Fibroblast of villous mesenchyme (primary cell): ENCODE measurements around the gene SNX8. TPM values are rescaled to one million over a fixed set of nuclear protein-coding genes. Genes with fewer than 3 reads are reported as not detected.

Experiments
- DNase-seq: peaks from one replicate; pipeline ENCODE4 v3.0.0-alpha.2; 2010; ENCODE audit warnings: low read depth
- H3K4me3 ChIP-seq: 2 replicates; pipeline ENCODE4 v1.5.1; 2011; ENCODE audit warnings: low read depth, mild to moderate bottlenecking, low read length
- total RNA-seq: library from RNA; depleted of rRNA; stranded (reverse); fragments of >200 nt; gene quantifications from 2 replicates; pipeline ENCODE4 v1.2.3, GENCODE V29; 2012
- TF ChIP-seq, protein P1 (sequence below): IDR thresholded peaks from 2 replicates; pipeline ENCODE4 v1.5.1; 2012; ENCODE audit warnings: low read depth, mild to moderate bottlenecking, low read length; ENCODE audit not compliant: insufficient read depth

Gene SNX8
- total RNA-seq, 1 donor, result 17.7 TPM

DNA sequence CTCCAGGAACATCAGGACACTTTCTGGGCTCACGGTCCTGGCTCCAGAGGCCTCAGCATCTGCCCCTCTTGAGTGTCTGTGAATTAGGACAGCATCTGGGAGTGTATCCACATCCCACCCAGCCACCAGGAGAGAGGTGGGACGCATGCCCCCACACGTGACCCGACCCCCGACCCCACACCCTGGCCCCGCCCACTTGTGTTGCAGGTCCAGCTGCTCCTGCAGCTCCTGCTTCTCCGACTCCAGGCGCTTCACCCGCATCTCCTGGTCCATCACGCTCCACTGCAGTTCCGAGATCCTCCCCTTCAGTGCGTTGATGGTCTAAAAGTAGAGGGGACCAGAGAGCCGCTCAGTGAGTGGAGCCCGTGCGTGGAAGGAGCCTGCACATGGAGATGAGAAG is 95.1 kb downstream of the SNX8 start:
- TF ChIP-seq, protein P1, sequence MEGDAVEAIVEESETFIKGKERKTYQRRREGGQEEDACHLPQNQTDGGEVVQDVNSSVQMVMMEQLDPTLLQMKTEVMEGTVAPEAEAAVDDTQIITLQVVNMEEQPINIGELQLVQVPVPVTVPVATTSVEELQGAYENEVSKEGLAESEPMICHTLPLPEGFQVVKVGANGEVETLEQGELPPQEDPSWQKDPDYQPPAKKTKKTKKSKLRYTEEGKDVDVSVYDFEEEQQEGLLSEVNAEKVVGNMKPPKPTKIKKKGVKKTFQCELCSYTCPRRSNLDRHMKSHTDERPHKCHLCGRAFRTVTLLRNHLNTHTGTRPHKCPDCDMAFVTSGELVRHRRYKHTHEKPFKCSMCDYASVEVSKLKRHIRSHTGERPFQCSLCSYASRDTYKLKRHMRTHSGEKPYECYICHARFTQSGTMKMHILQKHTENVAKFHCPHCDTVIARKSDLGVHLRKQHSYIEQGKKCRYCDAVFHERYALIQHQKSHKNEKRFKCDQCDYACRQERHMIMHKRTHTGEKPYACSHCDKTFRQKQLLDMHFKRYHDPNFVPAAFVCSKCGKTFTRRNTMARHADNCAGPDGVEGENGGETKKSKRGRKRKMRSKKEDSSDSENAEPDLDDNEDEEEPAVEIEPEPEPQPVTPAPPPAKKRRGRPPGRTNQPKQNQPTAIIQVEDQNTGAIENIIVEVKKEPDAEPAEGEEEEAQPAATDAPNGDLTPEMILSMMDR, result no peak
- no peak overlapping the region for H3K4me3 ChIP-seq
- DNase-seq, result no peak

DNA sequence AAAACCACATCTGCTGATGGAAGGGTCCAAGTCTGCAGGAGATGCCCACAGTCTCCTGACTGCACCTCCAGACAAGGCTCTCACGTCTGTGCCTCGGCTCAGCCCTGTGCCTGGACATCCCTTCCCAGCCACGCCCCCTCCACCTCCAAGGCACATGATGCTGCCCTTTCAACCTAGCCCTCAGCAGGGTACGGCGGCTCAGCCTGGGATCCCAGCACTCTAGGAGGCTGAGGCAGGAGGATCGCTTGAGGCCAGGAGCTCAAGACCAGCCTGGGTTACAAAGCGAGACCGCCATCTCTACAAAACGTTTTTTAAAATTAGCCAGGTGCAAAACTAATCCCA is 95.8 kb downstream of the SNX8 start:
- no peak overlapping the region for H3K4me3 ChIP-seq
- no peak for DNase-seq
- TF ChIP-seq, protein P1, result no peak

DNA sequence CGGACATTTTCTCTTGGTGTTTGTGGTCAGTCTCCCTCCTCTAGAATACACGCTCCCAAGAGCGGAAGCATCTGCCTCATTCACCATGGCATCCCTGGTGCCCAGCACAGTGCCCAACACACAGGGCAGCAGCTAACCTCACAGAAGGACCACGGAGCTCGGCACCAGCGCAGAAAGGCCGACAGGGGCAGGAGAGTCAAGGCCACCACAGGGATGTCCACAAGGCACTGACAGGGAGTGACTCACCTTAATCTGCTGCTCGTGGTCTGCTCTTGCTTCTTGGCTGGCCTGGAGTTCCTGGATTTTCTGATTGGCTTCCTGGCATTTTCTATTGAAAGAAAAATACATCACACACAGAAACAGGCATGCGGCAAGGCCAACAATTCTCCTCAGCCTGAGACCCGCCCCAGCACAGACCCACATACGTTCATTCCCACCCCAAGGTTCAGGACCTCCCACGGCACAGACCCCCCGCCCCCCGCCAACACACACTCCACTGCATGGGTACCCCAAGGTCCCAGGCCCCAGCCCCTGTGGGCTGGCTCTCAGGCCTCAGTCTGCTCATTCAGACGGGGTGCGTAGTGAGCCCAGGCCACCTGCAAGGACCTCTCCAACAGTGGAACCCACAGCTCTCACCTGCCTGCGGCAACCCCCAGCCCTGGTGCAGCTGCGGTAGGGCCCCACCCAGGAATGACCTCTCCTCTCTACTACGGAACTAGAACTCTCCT is 96.4 kb downstream of the SNX8 start:
- TF ChIP-seq, protein P1, result no peak
- no peak for DNase-seq
- no peak overlapping the region for H3K4me3 ChIP-seq

DNA sequence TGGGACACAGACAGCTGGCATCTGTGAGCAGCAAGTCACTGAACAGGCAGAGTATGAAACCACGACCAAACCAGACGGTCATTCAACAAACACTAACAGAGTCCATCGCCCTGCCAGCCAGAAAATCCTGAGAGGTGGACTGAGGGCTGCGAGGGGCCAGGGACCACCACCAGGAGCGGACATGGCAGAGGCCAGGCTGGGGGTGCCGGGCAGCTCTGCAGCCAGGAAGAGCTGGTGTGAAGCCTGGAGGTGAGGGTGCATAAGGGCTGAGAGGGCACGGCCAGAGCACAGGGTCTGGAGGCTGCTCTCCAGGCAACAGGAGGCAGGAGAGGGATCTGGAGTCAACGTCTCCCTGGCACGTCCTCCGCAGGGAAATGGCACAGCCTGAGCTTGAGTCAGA is 97.0 kb downstream of the SNX8 start:
- no peak for DNase-seq
- TF ChIP-seq, protein P1, result no peak
- H3K4me3 ChIP-seq, result no peak overlapping the region

DNA sequence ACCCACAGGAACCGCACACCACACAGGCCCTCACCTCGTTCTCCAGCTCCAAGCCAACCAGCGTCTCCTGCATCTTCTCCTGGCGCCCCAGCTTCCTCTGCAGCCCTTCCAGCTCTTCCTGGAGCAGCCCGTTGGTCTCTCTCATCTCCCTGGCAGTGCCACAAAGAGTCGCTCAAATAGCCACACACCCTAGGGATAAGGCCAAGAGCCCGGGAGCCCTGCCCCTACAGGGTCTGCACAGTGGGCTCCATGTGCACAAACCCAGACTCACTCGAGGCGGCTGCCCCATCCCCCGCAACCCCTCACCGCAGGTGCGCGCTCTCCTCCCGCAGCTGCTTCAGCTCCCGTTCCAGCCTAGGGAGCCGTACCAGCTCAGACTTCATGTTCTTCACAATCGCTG is 98.4 kb downstream of the SNX8 start:
- TF ChIP-seq, protein P1, result no peak
- no peak for DNase-seq
- no peak overlapping the region for H3K4me3 ChIP-seq

DNA sequence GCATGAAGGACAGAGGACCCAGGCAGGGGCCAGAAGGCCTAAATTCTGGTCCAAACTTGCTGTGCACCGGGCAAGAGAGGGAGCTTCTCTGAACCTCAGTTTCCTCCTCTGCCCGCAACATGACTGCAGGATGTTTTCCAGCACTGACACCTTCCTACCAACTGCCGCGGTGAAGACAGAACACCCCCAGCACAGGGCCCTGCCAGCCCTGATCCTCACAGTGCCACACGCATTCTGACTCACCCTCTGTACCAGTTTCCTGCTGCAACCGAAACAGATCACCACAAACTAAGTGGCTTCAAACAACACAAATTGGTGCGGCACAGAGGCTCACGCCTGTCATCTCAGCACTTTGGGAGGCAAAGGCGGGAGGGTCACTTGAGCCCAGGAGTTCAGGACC is 99.6 kb downstream of the SNX8 start:
- no peak for DNase-seq
- H3K4me3 ChIP-seq, result no peak overlapping the region
- TF ChIP-seq, protein P1, result no peak
